Loucy (cell line): ENCODE data around the gene ADAMTSL2.

ENCODE experiments used
- H2AFZ ChIP-seq: fragments of 200-600 bp; sonication (generic); 2 replicates; pipeline ENCODE4 v1.6.0; 2016; ENCODE audit warnings: antibody characterized with exemption, mild to moderate bottlenecking, low read length, moderate library complexity
- H3F3A ChIP-seq: fragments of 200-600 bp; 2 replicates; pipeline ENCODE4 v1.6.0; 2016; ENCODE audit warnings: antibody characterized with exemption, low read depth, mild to moderate bottlenecking
- H3K27me3 ChIP-seq: fragments of 200-600 bp; sonication (generic); 2 replicates; pipeline ENCODE4 v1.6.1; 2014; ENCODE audit warnings: low read length, mild to moderate bottlenecking; ENCODE audit not compliant: insufficient read depth, poor library complexity, severe bottlenecking
- H3K36me3 ChIP-seq: fragments of 200-600 bp; sonication (generic); 2 replicates; pipeline ENCODE4 v1.6.1; 2016; ENCODE audit warnings: low read length; ENCODE audit not compliant: insufficient read depth
- H3K4me1 ChIP-seq: fragments of 200-600 bp; sonication (generic); 2 replicates; pipeline ENCODE4 v1.5.1; 2014; ENCODE audit warnings: low read length, mild to moderate bottlenecking; ENCODE audit not compliant: insufficient read depth, poor library complexity, severe bottlenecking
- H3K4me2 ChIP-seq: fragments of 200-600 bp; sonication (generic); 2 replicates; pipeline ENCODE4 v1.6.0; 2014; ENCODE audit warnings: antibody characterized with exemption, low read length, low read depth, mild to moderate bottlenecking; ENCODE audit not compliant: poor library complexity, severe bottlenecking
- H3K4me3 ChIP-seq: fragments of 200-600 bp; sonication (generic); 2 replicates; pipeline ENCODE4 v1.5.1; 2014; ENCODE audit warnings: low read length, mild to moderate bottlenecking, mixed read lengths; ENCODE audit not compliant: poor library complexity, severe bottlenecking
- H3K79me2 ChIP-seq: fragments of 200-600 bp; sonication (generic); 2 replicates; pipeline ENCODE4 v1.6.1; 2014; ENCODE audit warnings: low read length; ENCODE audit not compliant: insufficient read depth
- H3K9ac ChIP-seq: fragments of 200-600 bp; sonication (generic); 2 replicates; pipeline ENCODE4 v1.6.0; 2014; ENCODE audit warnings: mild to moderate bottlenecking, low read depth, low read length, moderate library complexity; ENCODE audit not compliant: poor library complexity, severe bottlenecking
- H3K9me2 ChIP-seq: fragments of 200-600 bp; sonication (generic); replicated peaks from 2 replicates; pipeline ENCODE4 v1.6.1; 2016; ENCODE audit warnings: low read depth, low read length, mixed read lengths
- H3K9me3 ChIP-seq: fragments of 200-600 bp; sonication (generic); 2 replicates; pipeline ENCODE4 v1.6.1; 2014; ENCODE audit warnings: mild to moderate bottlenecking, antibody characterized with exemption, low read length, low read depth; ENCODE audit not compliant: insufficient read depth
- H4K20me1 ChIP-seq: fragments of 200-600 bp; sonication (generic); 2 replicates; pipeline ENCODE4 v1.6.0; 2014; ENCODE audit warnings: antibody characterized with exemption, low read length, mild to moderate bottlenecking; ENCODE audit not compliant: insufficient read depth, poor library complexity, severe bottlenecking
- CTCF ChIP-seq: fragments of 200-600 bp; sonication (generic); conservative IDR thresholded peaks from 2 replicates; pipeline ENCODE4 v1.5.1; 2014; ENCODE audit warnings: mild to moderate bottlenecking, antibody characterized with exemption, low read length
- EZH2phosphoT487 ChIP-seq: fragments of 200-600 bp; IDR thresholded peaks from 2 replicates; pipeline ENCODE4 v1.6.1; 2018; ENCODE audit warnings: antibody characterized with exemption, mild to moderate bottlenecking, moderate library complexity, borderline replicate concordance

The ADAMTSL2 gene

GRCh38 chr9:133515615-133516255 lies 18.8 kb upstream of the ADAMTSL2 start:
- Histone ChIP-seq H3K79me2 (no peaks in the 10 kb centered on the region), H3K9ac (peak overlapping the region; percentile 27), H4K20me1 (no peaks in the 10 kb centered on the region), H3K36me3 (no peaks in the 10 kb centered on the region), H3F3A (no peaks in the 10 kb centered on the region), H3K4me3 (no peak overlapping the region), H3K27me3 (no peaks in the 10 kb centered on the region), H3K4me2 (no peak overlapping the region), H3K9me3 (no peaks in the 10 kb centered on the region), H3K9me2 (no peaks in the 10 kb centered on the region), H3K4me1 (peaks cover 11% of the 10 kb centered on the region), H2AFZ (no peak overlapping the region)
- TF ChIP-seq CTCF (no peak), EZH2phosphoT487 (no peak)

- Histone ChIP-seq H3K9me2 (no peaks in the 10 kb centered on the region), H3K4me2 (no peak overlapping the region), H3K4me1 (peaks cover 12% of the 10 kb centered on the region), H3K79me2 (no peaks in the 10 kb centered on the region), H2AFZ (no peak overlapping the region), H3K4me3 (no peak overlapping the region), H3K27me3 (no peaks in the 10 kb centered on the region), H3K9me3 (no peaks in the 10 kb centered on the region), H3F3A (no peaks in the 10 kb centered on the region), H3K36me3 (no peaks in the 10 kb centered on the region), H3K9ac (no peak overlapping the region), H4K20me1 (no peaks in the 10 kb centered on the region)
- TF ChIP-seq EZH2phosphoT487 (no peak), CTCF (no peak)
These were observed 18.1 kb upstream of the ADAMTSL2 start for GRCh38 chr9:133516256-133516960.

- no peak for TF ChIP-seq EZH2phosphoT487
- TF ChIP-seq CTCF = no peak
- H3K36me3 ChIP-seq = no peaks in the 10 kb centered on the region
- H3K4me2 ChIP-seq = no peak overlapping the region
- no peaks in the 10 kb centered on the region for H3K9me3 ChIP-seq
- H3K9me2 ChIP-seq = no peaks in the 10 kb centered on the region
- no peaks in the 10 kb centered on the region for H3F3A ChIP-seq
- no peak overlapping the region for H3K9ac ChIP-seq
- H3K27me3 ChIP-seq = no peaks in the 10 kb centered on the region
- no peaks in the 10 kb centered on the region for H4K20me1 ChIP-seq
- H2AFZ ChIP-seq = no peak overlapping the region
- no peak overlapping the region for H3K4me3 ChIP-seq
- peaks cover 17% of the 10 kb centered on the region for H3K4me1 ChIP-seq
- H3K79me2 ChIP-seq = no peaks in the 10 kb centered on the region
These were observed 17.5 kb upstream of the ADAMTSL2 start for GRCh38 chr9:133516961-133517350.
